NCI-H1048 (cell line): ENCODE data around the gene ZNF79.
"Not testable (repeated sequence)": the region's sequence is repeated elsewhere in the genome, so short reads cannot be mapped to it uniquely, and the experiment has no call there.

Experiments used
- DNase-seq: peaks from one replicate; lab custom pipeline; 2025; lab: John Stamatoyannopoulos, UW

The ZNF79 gene

DNA sequence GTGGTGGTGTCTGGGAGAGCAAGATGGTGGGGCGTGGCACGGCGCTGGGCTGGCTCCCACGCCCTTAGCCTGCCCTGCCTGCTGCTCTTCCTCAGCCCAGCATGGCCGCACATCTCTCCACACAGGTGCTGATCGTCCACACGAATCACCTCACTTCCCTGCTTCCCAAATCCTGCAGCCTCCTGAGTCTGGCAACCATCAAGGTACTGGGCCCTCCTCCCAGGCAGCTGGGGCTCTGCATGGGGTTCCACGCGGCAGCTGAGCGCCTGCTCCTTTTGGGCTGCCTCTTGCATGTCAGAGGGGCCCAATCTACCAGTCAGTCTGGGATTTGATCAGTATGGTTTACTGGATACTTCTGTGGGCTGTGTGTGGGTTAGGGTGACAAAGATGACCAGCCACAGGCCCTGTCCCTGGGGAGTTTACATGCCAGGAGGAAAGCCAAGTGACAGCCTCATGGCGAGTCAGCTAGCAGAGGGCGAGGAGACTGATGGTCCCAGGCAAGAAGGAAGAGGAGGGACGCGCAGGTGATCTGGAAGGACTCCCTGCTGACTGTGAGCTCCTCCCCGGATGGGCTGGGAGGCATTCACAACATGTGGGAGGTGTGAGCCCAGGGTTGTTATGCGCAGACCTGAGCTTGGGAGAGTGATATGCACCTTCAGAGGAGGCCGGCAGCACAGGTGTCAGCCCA lies 33.2 kb downstream of the ZNF79 start:
- no peak for DNase-seq

- no peak for DNase-seq
Observed at GRCh38 chr9:127458921-127459320, 34.7 kb downstream of the ZNF79 start.

- DNase-seq, result no peak
Observed at GRCh38 chr9:127463382-127463781, 39.2 kb downstream of the ZNF79 start.

DNA sequence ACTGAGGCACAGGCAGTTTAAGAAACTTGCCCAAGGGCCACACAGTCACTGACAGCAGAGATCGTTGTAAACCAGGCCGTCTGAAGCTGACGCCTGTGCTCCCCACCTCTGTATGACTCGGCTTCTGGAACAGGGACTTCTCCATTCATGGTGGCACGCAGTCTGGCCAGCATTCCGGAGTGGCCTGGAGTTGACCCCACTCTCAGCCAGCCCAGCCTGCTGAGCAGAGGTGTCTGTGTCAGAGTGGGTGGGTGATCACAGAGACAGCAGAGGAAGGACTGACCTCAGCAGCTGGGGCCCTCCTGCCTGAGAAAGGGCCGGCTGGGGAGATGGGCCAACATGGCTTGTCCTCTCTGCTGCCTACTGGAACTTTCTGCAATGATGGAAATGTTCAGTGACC lies 39.7 kb downstream of the ZNF79 start:
- DNase-seq, result no peak

- not testable (repeated sequence) for DNase-seq
Observed at GRCh38 chr9:127466407-127466917, 42.3 kb downstream of the ZNF79 start.

- DNase-seq, result no peak
Observed at GRCh38 chr9:127467621-127468020, 43.4 kb downstream of the ZNF79 start.

DNA sequence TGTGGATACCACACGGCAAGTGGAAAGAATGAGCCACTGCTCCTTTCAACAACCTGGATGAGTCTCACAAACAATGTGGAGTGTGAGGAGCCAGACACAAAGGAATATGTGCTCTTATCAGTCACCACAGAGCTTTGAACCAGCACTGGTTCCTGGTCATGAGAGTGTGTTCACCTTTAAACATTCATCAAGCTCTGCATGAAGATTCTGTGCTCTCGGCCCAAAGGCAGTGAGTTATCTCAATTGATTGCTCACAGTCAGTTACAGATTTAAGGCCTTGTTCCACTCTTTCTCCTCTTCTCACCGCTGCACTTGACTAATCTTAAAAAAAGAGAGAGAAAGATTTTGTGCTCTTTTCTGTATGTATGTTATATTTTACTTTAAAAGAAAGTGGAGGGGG lies 46.5 kb downstream of the ZNF79 start:
- no peak for DNase-seq

DNA sequence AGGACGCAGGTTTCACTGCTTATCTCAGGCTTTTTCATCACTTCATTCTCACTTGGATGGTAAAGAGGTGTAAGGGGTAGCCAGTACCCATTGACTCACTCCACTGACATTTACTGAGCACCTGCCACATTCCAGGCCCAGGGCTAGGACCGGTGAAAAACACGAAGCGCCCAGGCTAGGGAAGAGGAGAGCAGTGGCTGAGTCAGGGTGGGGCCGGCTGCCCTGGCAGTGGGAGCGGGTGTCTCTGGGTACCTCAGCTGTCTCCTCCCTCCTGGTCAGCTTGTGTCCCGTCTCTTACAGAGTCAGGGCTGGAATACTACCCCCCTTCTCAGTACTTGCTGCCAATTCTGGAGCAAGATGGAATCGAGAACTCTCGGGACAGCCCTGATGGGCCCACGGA lies 49.3 kb downstream of the ZNF79 start:
- no peak for DNase-seq

- DNase-seq, result no peak
Observed at GRCh38 chr9:127473932-127474331, 49.8 kb downstream of the ZNF79 start.

GRCh38 chr9:127474592-127474991 lies 50.4 kb downstream of the ZNF79 start:
- no peak for DNase-seq

DNA sequence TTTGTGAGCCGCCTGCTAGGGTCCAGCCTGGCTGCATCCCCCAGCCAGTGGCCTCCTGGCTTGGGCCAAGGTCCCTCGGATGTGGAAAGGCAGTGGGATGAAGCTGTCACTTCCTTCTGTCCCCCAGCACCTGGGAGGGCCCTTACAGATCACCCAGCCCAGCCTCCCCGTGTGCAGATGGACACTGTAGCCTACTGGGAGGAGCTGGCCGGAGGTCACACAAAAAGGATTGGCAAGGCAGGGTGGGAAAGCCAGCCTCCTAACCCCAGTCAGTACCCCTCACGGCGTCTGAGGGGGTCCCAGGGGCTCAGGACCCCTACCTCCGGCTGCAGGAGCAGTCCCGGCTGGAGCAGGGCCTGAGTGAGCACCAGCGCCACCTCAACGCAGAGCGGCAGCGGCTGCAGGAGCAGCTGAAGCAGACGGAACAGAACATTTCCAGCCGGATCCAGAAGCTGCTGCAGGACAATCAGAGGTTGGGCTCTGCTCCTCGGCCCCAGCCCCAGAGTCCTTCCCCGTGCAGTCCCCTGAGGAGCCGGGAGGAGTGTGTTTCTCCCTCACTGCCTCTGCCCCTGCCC lies 55.4 kb downstream of the ZNF79 start:
- no peak for DNase-seq

DNA sequence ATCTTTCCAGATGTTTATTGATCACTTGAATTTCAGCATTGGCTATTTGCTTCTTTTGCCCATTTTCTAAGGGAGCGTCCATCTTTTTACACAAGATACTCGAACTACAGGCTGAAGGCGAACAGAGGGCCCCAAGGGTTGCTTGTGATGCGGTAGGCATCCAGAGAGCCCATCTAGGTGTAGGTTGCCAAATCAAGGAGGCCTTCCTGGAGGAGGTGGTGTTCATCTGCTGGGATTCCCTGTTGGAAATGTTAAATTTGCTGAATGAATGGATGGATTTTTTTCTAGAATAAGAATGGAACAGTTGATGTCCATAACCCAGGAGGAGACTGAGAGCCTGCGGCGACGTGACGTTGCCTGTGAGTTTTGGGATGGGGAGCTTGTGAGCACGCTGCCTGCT lies 58.5 kb downstream of the ZNF79 start:
- no peak for DNase-seq

- DNase-seq, result no peak
Observed at GRCh38 chr9:127485995-127486394, 61.8 kb downstream of the ZNF79 start.

DNA sequence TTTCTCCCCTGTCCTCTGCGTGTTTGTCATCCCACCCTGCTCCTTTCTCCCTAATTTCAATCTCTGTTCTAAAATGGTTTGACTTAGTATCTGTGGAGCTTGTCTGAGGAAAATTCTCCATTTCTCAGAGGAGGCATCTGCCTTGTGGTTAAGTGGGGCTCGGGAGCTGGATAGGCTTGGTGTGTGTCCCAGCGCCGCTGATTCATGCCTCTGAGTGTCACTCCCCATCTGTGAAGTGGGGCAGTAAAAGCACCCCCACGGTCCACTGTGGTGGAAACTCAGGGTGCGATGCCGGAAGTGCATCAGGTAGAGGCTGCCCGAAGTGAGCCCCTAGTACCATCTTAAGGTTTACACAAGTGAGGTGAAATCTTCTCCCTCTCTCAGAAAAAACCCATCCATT lies 64.8 kb downstream of the ZNF79 start:
- no peak for DNase-seq

GRCh38 chr9:127489471-127490115 lies 65.4 kb downstream of the ZNF79 start:
- no peak for DNase-seq

GRCh38 chr9:127490535-127491230 lies 66.5 kb downstream of the ZNF79 start:
- DNase-seq, result no peak

- DNase-seq, result no peak
Observed at GRCh38 chr9:127491516-127491915, 67.3 kb downstream of the ZNF79 start.

- DNase-seq, result no peak
Observed at GRCh38 chr9:127492616-127493015, 68.4 kb downstream of the ZNF79 start.

- no peak for DNase-seq
Observed at GRCh38 chr9:127493592-127494303, 69.6 kb downstream of the ZNF79 start.

DNA sequence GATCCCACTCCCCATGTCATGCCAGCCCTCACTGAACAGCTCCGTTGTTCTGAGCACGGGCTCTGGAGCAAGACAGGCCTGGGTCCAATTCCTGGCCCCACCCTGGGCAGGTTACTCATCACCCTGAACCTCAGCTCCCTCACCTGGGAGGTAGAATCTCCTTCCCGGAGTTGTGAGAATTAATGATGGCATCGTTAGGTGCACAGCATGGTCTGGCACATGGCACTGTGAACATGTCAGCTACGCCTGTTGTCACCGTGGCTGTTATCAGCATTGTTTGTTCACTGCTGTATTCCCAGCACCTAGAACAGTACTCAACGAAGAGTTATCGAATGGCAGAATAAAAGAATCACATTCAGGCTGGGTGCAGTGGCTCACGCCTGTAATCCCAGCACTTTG lies 70.1 kb downstream of the ZNF79 start:
- no peak for DNase-seq
